Left kidney (tissue), 2 donors: ENCODE results near the gene SSH2. TPM values are rescaled to one million over a fixed set of nuclear protein-coding genes. Genes with fewer than 3 reads are reported as not detected.

ENCODE experiments used
- DNase-seq: peaks from one replicate; pipeline ENCODE4 v3.0.0-alpha.2; 2013
- polyA plus RNA-seq: library from polyadenylated mRNA; unstranded; fragments of 120-200 nt; gene quantifications from one replicate; pipeline ENCODE4 v1.2.1, GENCODE V29; 2013; ENCODE audit not compliant: insufficient read length

Gene SSH2
- polyA plus RNA-seq, 1 donor, result 19.9 TPM

DNA sequence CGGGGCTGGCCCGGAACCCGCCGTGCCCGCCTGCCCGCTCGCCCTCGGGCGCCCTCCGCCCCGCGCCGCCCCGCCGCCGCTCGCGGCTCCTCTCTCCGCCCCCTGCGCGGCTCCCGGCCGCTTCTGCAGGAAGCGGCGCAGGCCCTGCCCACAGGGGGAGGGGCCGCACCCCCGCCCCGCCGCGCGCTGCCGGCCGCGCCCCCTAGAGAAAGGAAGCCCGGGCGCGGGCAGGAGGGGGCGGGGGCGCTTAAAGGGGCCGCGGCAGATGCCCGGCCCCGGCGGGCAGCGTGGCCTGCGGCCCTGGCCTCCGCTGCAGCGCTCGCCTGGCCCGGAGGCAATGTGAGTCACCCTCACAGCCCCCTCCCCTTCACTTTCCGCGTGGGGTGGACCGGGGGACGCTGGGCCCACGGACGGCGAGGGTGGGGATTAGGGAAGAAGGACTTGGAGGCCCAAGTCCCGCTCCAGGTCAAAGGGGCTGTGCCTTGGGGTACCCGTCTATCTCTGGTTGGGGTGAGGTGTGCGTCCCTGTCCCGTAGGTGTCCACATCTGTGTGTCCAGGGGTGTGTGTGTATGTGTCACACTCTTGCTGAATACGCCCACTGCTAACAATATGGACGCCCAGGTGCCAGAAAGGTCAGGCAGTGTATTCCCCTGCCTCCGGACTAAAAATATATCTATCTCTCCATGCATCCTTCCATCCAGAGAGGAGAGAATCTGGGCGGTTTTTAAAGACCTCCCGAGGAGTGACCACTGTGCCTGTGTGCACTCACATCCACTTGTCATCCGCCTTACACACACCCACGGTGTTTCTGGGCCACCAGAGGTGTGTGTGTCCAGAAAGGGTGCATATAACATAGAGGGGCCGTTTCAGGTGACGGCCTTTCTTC lies 340.3 kb downstream of the SSH2 start, which contains the start of gene GIT1:
Gene GIT1 (minus strand): TSS at position 125 of the 887 bp plus-strand sequence. CDS start 270 bp downstream, outside the sequence.
- peak; percentile 89 for DNase-seq

DNA sequence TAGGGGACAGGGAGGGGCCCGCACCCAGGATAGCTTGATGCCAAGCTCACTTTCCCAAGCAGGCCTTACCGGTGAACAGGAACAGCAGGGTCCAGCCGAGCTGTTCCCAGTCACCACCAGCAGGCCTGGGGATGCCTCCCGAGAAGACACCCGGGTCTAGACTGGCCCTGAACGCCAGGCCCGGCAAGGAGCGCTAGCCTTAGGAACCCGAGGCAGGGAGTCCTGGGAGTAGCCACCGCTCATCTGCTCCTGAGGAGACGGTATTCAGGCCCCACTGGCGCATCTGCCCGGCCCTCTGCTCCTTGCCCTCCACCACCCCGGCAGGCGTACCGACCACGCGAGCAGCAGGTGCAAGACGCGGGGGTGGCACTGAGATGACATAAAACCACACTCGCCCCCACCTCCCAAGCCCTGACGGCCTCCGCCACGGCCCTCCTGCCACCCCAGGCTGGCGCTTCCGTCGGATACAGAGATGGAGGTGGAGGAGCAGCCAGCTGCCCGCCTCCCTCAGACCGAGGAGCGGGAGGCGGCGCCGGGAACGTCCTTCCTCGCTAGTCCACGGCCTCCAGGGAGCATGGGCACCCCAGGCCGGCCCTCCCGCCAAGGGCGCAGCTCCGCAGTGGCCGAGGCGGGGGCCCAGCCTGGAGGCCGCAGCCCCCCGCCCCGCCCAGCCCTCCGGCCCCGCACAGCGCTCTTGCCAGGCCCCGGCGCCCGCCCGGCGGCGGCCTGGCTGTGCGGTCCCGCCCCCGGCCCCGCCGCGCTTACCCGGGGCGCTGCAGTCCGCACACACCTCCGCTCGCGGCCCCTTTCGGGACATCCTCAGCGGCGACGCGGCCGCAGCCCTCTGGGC lies 341.2 kb downstream of the SSH2 start:
- no peak for DNase-seq

DNA sequence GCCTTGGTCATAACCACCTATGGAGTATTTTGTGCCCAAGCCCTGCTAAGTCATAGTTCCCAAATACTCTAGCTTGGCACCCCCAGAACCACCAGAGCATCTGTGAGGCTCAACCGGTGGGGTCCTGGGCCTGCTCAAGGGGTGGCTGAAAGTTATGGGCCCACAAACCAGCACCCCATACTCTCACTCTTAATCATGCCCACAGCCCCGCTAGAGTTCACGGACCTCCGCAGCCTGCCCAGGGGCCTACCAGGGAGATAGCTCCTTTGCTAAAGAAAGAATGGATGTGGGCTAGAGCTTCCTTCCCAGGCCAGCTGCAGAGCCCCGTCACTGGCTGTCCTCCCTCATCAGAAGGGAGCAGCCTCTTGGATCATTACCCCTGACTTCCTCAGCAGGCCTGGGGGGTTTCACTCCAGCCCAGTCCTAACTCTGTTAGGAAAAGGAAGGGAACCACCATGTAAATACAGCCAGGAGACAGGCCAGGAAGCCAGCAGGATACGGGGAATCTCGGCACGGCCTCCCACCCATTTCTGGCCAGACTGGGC lies 341.9 kb downstream of the SSH2 start:
- DNase-seq, result no peak

DNA sequence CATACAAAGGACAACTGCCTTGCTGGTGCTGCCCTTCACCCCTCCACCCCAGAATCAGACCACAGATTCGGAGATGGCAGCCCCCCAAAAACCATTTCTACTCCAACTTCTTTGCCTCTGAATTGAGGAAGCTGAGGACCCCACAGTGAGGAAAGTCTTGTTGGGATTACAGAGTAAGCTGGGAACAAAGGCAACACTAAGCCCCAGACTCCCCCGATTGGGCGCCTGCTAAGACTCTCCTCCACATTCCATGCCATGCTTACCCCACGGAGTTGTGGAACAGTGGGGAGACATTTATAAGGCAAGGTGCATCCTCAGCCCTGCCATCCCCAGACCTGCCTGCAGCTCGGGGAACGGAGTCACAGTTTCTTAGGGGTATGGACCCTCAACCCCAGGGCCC lies 342.4 kb downstream of the SSH2 start:
- no peak for DNase-seq

DNA sequence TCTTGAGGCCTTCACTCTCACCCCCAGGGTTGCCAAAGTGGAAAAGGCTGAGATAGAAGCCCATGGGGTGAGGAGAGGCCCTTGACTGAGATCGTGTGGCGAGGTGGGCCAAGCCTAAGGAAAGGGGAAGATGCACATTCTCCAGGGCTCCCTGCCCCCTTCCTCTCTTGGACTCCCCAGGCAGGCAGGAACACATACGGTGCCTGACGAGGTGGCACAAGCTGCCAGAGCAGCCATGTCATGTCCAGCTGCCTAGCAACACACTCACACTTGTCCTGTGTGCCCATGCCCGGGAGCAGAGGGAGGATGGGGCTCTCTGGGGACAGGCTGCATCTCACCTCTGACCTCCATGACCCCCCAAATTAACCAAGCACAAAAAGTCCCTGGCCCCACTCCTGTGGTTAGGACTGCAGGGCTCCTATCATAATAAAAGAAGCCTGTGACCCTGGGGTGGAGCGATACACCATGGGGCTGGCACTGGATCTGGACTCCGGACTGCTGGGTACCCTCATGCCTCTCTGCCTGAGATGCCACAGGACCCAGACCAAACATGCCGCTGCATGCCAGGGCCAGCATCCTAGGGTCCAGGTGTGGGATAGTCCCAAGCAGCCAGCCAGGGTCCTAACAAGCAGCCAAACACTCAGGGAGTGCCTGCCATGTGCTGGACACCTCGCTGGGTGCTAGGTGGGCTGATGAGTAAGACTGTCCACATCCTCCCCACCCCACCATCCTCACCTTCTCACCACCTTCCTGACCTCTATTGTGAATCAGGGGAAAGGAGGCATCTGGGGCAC lies 343.2 kb downstream of the SSH2 start:
- DNase-seq, result no peak

DNA sequence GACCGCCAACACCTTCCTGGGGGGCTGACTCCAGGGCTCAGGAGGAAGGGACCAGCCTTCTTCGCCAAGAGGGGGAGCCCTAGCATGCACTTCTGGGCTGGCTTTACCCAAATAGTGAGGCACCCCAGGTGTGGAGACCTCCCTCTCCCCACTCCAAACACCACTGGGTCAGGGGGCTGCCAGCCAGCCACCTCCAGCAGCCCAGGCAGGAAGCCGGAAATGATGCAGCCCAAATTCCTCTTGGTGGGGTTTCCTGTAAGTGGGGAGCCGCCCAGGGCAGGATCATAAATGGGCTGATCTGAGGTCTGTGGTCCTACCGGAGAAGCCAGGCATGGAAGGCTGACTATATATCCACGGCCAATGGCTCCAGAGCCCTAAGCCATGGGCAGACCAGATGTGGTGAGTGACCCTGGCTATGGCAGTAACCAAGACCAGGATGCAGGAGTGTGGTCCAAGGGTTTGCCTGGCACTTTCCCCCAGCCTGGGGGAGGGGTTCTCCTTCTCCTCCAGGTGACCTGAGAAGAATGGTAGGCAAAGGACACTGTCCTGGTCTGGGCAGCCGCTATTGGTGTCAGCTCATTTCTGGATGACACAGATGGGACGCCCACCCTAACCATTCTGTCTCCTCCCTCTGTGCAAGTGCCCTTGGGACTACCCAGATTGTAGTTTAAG lies 344.8 kb downstream of the SSH2 start:
- DNase-seq, result no peak

DNA sequence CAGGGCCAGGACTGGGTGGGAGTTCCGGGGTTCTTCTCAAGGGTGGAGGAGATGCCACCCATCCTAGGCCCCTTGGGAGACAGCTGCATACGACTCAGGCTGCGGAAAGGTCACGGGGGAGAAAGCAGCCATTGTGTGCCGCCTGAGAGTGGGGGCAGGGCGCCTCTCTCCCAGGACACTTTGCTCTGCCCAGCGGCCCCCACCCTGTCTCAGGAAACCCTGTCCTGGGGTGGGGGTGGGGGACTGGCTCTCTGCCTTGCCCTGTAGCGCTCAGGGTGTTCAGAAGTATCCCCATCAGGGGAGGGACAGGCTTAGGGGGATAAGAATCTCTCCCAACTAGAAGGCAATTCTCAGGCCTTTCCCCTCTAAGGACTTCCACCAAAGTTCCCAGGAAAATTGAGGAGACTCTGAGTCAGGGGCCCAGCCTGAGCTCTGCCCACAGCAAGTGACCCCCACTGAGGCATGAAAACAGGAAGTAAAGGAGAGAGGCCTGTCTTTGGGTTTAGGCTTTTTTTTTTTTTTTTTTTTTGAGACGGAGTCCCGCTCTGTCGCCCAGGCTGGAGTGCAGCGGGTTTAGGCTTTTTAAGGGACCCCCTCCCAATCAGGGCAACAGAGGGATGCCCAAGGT lies 345.5 kb downstream of the SSH2 start:
- no peak for DNase-seq

DNA sequence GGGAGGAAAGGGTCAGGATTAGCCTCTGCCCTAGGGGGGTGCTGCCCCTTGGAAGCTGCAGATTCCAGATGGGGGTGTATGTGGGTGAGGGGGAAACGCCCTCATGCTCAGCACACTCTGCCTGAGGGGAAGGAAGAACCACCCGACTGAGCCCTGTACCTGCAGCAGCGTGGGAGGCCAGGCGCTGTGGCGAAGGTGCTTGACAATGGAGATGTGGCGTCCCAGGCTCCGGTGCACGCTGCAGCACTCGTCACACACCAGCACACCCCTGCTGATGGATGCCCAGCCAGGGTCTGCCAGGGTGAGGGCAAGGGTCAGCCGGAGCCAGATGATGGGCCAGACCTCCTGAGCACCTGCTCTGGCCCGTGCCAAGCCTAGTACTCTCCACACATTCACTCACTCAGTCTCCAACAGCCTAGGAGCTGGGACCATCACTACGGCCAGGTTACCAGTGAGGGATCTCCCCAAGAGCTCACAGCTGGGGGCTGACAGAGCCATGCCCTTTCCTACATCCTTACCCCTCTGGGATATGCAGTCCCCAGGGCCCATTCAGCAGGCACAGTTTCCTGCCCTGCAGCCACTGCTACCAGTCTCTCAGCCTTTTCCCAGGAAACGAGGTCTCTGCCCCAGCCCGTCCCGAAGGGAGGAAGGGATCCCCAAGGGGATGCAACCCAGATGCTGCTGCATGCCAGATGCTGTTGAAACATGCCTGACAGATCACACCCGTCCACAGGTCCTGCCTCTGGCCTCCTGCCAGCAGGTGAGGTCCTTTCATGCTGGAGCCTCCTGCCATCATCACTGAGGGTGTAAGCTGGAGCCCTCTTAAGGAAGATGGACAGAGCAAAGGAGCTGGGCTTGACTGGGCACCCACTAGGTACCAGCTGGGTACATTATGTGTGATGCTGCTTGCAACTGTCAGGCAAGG lies 346.4 kb downstream of the SSH2 start:
- no peak for DNase-seq

DNA sequence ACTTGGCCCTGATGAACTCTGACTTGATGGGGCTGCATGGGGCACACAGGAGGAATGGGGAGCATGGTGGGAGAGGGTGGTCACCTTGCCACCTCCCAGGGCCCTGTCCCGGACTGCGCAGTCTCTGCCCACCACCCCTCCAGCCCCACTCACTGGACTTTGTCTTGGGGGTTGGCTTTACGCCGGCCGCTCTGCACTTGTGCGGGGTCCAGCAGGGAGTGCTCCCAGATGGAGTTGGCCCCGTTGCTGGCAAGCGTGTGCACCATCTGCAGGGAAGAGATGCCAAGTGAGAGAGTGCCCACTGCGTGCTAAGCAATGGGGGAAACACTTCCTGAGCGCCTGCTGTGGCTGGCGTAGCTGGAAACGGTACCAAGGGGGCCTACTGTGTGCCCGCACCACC lies 347.3 kb downstream of the SSH2 start:
- no peak for DNase-seq

DNA sequence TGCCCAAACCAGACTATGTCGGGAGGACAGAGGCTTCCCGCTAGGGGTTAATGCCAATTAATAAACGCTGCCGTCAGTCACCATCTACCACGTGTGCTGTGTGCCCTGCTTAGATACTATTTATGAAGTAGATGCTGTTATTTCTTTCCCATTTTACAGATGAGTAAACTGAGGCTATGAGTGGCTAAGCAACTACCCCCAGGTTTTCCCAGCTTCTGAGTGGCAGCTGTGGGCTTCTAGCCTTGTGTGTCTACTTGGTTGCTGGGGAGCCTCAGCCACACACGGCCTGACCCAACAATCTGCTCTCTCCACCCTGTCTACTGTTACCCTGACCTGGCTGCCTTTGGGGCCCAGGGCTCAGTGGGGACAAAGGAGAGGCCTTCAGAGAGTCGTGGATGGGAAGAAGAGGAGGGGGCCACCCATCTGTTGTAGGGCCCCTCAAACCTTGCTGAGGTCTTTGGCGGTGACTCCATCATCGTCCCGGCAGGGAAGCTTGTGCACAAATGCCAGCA lies 347.7 kb downstream of the SSH2 start:
- DNase-seq, result no peak

DNA sequence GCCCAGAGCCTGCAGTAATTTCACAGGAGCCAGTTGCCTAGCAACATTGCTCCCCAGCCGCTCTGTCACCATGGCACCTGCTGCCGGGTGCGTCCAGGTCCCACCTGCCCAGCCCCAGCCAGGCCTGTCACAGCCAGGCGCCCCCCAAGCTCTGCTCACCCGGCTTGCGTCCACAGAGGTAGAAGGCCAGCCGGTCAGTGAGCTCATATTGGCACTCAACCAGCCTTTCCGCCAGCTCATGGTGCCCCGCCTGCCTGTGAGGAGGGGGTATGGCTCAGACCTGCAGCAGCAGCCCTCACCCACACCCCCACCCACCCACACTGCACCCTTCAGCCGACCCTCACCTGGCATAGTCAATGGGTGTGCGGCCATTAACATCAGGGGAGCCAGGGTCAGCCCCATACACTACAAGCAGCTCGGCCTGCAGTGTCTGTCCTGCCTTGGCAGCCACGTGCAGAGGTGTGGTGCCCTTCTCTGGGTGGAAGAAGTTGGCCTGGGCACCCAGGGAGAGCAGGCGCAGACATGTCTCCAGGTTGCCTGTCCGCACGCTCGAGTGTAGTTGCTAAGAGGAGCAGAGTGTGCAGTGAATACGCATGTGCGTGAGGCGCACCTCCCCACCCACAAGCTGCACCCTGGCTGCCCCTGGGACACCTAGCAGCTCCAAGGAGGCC lies 348.3 kb downstream of the SSH2 start:
- no peak for DNase-seq

DNA sequence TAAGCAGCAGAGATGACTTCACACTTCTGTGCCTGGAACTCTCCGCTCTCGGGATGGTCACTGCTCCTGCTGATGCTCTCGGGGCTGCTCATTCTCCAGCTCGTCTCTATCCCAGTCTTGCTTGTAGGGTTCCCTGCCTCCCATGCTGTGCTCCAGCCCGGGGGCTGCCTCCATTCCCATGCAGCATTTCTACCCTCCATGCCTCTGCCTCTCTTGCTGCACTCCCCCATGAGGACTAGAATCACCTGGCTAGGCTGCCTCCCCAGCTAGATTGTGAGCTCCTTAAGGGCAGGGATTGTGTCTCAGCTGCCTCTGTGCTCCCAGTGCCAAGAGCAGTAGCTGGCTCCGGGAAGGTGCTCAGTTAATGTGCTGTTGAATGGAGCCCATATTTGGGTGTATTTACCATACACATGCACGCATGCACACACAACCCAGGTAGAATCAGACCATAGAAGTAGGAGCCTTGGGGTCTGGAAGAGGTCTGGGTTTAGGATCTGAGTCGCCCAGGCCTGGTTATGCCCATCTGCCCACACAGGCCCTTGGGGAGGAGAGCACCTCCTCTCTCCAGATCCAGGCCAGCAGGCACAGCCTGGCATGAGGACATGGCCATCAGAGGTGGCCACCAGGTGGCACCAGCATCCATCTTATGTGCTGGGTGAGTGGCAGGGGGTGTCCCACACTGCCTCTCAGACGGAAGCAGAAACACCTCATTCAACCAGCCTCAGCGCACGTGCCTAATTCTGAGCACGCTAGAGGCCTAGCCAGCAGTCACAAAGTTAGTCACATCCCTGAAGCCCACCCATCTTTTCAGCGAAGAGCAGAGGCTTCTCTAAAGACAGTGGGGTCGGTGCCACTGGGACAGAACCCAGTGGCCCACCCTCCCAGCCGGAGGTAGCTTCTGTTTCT lies 349.9 kb downstream of the SSH2 start:
- DNase-seq, result peak; percentile 73

DNA sequence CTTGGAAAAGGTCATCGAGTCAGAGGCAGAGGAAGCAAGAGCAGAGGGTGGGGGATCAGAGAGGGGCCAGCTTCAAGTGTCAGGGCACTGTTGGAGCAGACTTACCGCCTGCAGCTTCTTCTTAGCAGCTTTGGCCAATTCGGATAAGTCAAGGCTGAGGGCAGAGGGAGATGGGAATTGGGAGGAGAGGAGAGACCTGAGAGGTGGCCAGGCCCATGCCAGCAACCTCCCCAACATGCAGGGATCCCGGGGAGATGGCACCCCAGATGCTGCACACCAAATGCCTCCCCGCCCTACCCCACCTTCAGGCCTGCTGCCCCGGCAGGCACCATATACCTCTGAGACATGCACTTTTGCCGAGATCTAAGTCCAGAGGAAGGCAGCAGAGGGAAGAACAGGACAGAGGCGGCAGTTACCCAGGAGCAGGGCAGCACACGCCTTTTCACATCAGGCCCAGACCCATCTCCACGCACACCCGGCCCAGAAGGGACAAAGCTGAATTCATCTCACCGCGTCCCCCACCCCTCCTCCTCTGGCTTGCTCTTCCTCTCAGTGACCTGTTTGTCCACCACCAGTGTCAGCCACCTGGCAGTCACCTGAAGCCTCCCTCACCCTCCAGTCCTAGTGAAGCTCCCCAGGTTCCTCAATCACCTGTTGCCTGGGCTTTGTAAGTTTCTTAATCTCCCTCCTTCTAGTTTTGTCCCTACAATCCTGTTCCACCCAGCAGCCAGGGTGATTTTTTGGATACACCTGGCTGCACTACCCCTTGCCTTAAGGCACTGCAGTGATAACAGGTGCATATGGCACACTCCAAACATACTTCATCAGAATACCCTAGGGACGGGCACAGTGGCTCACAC lies 351.2 kb downstream of the SSH2 start:
- DNase-seq, result no peak

DNA sequence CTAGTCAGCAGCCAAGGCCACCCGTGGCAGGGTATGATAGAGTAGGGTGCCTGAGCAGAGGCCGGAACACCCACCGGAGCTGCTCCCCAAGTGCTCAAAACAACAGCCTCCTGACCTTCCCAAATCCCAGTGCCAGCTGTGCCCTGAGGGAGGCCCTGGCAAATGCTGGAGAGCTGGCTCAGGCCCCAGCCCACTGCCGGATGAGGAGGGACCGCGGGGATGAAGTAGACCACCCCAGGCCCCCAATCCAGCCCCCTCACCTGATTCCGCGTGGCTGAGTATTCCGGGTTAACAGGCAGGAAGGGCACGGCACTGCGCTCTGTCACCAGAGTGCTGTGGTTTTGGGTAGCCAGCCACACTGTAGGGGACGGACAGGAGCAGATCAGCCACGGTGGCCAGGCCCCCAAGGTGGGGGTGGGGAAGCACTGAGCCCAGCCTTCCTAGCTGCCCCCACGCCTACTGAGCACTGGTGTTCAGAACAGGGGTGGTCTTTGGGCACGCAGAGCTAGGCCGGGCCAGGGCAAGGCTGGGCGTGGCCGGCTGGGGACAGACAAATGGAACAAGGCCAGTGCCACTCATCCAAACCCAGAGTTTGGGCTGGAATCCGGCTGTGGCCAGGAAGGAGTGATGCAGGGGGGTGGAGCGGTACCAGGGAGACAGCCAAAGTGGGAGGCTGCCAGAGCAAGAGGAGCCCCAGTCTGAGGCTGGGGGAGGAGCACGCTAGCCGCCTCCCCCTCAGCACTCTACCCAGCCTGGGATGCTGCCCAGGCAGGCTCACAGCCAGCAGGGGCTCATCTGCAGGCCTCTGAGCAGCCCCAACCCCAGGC lies 352.4 kb downstream of the SSH2 start:
- DNase-seq, result no peak

DNA sequence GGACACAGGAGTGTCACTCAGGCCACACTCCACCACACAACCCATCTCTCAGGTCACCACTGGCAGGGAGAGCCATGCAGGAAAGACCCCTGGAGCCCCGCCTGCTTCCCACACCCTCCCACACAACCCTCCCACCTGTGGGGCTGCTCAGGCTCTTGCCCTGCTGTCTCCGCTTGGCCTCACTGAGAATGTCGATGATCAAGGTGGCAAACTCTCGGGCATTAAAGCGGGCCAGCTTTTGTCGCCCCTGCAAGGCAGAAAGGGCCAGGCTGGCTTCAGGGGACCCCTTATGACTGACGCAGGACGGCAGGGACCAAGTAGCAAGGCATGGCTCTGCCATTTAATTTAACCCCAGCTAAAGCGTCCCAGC lies 353.0 kb downstream of the SSH2 start:
- no peak for DNase-seq
